Measurements from ENCODE around the gene ATP5IF1.

The ATP5IF1 gene

GRCh38 chr1:28233264-28233606 is 2.7 kb upstream of the ATP5IF1 start:
- no peak for TF ChIP-seq FOXP2 (optimal IDR thresholded peaks at IDR 0.05; ENCODE audit: borderline replicate concordance, extremely low read depth, extremely low read length, insufficient read depth)

- TF ChIP-seq TAF1 (IDR thresholded peaks at IDR 0.05; ENCODE audit: borderline replicate concordance, insufficient read depth, low read length): no peak
- TF ChIP-seq REST (IDR thresholded peaks at IDR 0.05; ENCODE audit: insufficient read depth in 1 of 2, low read depth in 2 of 2, low read length in 2 of 2): no peak
- no peak for TF ChIP-seq SIN3A (IDR thresholded peaks at IDR 0.05; ENCODE audit: borderline replicate concordance, insufficient read depth, low read length)
- no peak for TF ChIP-seq POLR2AphosphoS5 (IDR thresholded peaks at IDR 0.05; ENCODE audit: low read depth, low read length)
- TF ChIP-seq FOXP2 (optimal IDR thresholded peaks at IDR 0.05; ENCODE audit: borderline replicate concordance, extremely low read depth, extremely low read length, insufficient read depth): no peak
Observed at GRCh38 chr1:28236656-28237322, 865 bp downstream of the ATP5IF1 start.

- TF ChIP-seq SIN3A (IDR thresholded peaks at IDR 0.05; ENCODE audit: borderline replicate concordance, insufficient read depth, low read length) (no peak), REST (IDR thresholded peaks at IDR 0.05; ENCODE audit: insufficient read depth in 1 of 2, low read depth in 2 of 2, low read length in 2 of 2) (no peak), POLR2AphosphoS5 (IDR thresholded peaks at IDR 0.05; ENCODE audit: low read depth, low read length) (no peak), TAF1 (IDR thresholded peaks at IDR 0.05; ENCODE audit: borderline replicate concordance, insufficient read depth, low read length) (no peak), FOXP2 (optimal IDR thresholded peaks at IDR 0.05; ENCODE audit: borderline replicate concordance, extremely low read depth, extremely low read length, insufficient read depth) (no peak)
Observed at GRCh38 chr1:28239004-28239403, 3.1 kb downstream of the ATP5IF1 start.

GRCh38 chr1:28240024-28240423 is 4.1 kb downstream of the ATP5IF1 start:
- TF ChIP-seq FOXP2 (optimal IDR thresholded peaks at IDR 0.05; ENCODE audit: borderline replicate concordance, extremely low read depth, extremely low read length, insufficient read depth) (no peak), POLR2AphosphoS5 (IDR thresholded peaks at IDR 0.05; ENCODE audit: low read depth, low read length) (no peak), REST (IDR thresholded peaks at IDR 0.05; ENCODE audit: insufficient read depth in 1 of 2, low read depth in 2 of 2, low read length in 2 of 2) (no peak)

GRCh38 chr1:28241638-28242241 is 5.8 kb downstream of the ATP5IF1 start:
- TF ChIP-seq TAF1 (IDR thresholded peaks at IDR 0.05; ENCODE audit: borderline replicate concordance, insufficient read depth, low read length): no peak

- TF ChIP-seq TAF1 (IDR thresholded peaks at IDR 0.05; ENCODE audit: borderline replicate concordance, insufficient read depth, low read length): no peak
Observed at GRCh38 chr1:28243685-28244311, 7.9 kb downstream of the ATP5IF1 start.
